Kidney (tissue), 14 donors: ENCODE measurements around the gene CHP1. TPM values are rescaled to one million over a fixed set of nuclear protein-coding genes. Genes with fewer than 3 reads are reported as not detected.
"Not testable (repeated sequence)": the region's sequence is repeated elsewhere in the genome, so short reads cannot be mapped to it uniquely, and the experiment has no call there.

Source experiments
- DNase-seq, 5 donors: peaks; one replicate each; pipeline ENCODE4 v3.0.0-alpha.2; 2013 to 2020
- FAIRE-seq: peaks from 2 replicates; lab custom pipeline; 2012; peaks lifted over from hg19 to GRCh38; lab: Jason Lieb, UNC
- H3K27ac ChIP-seq, 2 donors: one replicate each; pipeline ENCODE4 v1.7.0; 2013; ENCODE audit warnings: low read depth in 2 of 2, low read length in 2 of 2, inconsistent platforms in 1 of 2
- H3K27me3 ChIP-seq: one replicate; pipeline ENCODE4 v1.7.1; 2013; ENCODE audit warnings: low read length, inconsistent platforms; ENCODE audit not compliant: control insufficient read depth, insufficient read depth
- H3K36me3 ChIP-seq, 3 donors: one replicate each; pipeline versions ENCODE4 v1.7.0 to v1.7.1; 2013; ENCODE audit warnings: low read length in 3 of 3, control low read depth in 1 of 3, inconsistent platforms in 1 of 3; ENCODE audit not compliant: insufficient read depth in 3 of 3, control insufficient read depth in 2 of 3
- H3K4me1 ChIP-seq, 3 donors: one replicate each; pipeline versions ENCODE4 v1.7.0 to v1.7.1; 2013; ENCODE audit warnings: low read length in 3 of 3, inconsistent platforms in 1 of 3, low read depth in 1 of 3; ENCODE audit not compliant: control insufficient read depth in 2 of 3, insufficient read depth in 2 of 3
- H3K4me3 ChIP-seq, 3 donors: one replicate each; pipeline versions ENCODE4 v1.7.0 to v1.8.1; 2013; ENCODE audit warnings: low read length in 3 of 3, control low read depth in 1 of 3, inconsistent platforms in 1 of 3
- H3K9ac ChIP-seq, 3 donors: one replicate each; pipeline versions ENCODE4 v1.7.0 to v1.7.1; 2013; ENCODE audit warnings: low read length in 3 of 3, control low read depth in 1 of 3, inconsistent platforms in 1 of 3
- H3K9me3 ChIP-seq, 3 donors: one replicate each; pipeline versions ENCODE4 v1.7.0 to v1.7.1; 2013; ENCODE audit warnings: low read length in 3 of 3, control low read depth in 1 of 3, inconsistent platforms in 1 of 3; ENCODE audit not compliant: control insufficient read depth in 2 of 3, insufficient read depth in 1 of 3
- CTCF ChIP-seq: IDR thresholded peaks from 3 replicates; pipeline ENCODE4 v1.5.1; 2012; ENCODE audit warnings: mild to moderate bottlenecking, moderate library complexity, borderline replicate concordance; ENCODE audit not compliant: insufficient read depth; ENCODE audit errors: extremely low read depth
- intact Hi-C: fragments of 100-400 bp; cut with DNase I; formaldehyde crosslinking; loops from one replicate; pipeline ENCODE4 v1.11.1; 2022
- polyA plus RNA-seq: library from polyadenylated mRNA; stranded (reverse); fragments of 350-450 nt; fragmentation: Illumina TruSeq; extraction: RNeasy Lipid Tissue Mini Kit (QIAGEN cat#74804); gene quantifications from one replicate; pipeline ENCODE4 v1.2.3, GENCODE V29; 2014; ENCODE audit warnings: low read depth, low replicate concordance; ENCODE audit not compliant: insufficient read depth
- total RNA-seq: library from RNA; stranded (reverse); fragmentation: NEBNext Ultra II Directional; extraction: Animal tissue kit (Norgen Biotek cat#: 25700); gene quantifications from one replicate; pipeline ENCODE4 v1.2.1, GENCODE V29; 2021
- donor health status: control.
- donor health status: control.
- donor health status: control.
- donor health status: control.
- donor health status: control.
- donor health status: DM: yes; HTN: yes; CAD: no.
- donor health status: Normal renal cell carcinoma (clear cell type).

Gene CHP1
- total and polyA plus RNA-seq, 2 donors from 2014 or later, result 85.5 to 171 TPM

- no peak for FAIRE-seq
These were observed 73.2 kb downstream of the CHP1 start for GRCh38 chr15:41304149-41304770.

GRCh38 chr15:41307679-41308078 is 76.6 kb downstream of the CHP1 start:
- intact Hi-C loops, result no loop called here

More at GRCh38 chr15:41304149-41304770, 73.2 kb downstream of the CHP1 start:
- peaks cover 0 to 4% (median 2%) of the 10 kb centered on the region in 3 donors for H3K36me3 ChIP-seq
- intact Hi-C loops, result no loop called here
- no peak overlapping the region for H3K27ac ChIP-seq
- no peak overlapping the region for H3K9ac ChIP-seq
- no peaks in the 10 kb centered on the region for H3K4me1 ChIP-seq
- H3K27me3 ChIP-seq, result no peaks in the 10 kb centered on the region
- H3K9me3 ChIP-seq, result no peaks in the 10 kb centered on the region
- no peak for TF ChIP-seq CTCF
- H3K4me3 ChIP-seq, result no peak overlapping the region
- no peak for DNase-seq

GRCh38 chr15:41309226-41309905 is 78.3 kb downstream of the CHP1 start:
- DNase-seq (no peak), FAIRE-seq (no peak)
- TF ChIP-seq CTCF, result no peak
- Histone ChIP-seq H3K27ac (no peak overlapping the region), H3K9me3 (no peaks in the 10 kb centered on the region), H3K36me3 (no peaks in the 10 kb centered on the region), H3K4me3 (no peak overlapping the region), H3K27me3 (no peaks in the 10 kb centered on the region), H3K4me1 (no peaks in the 10 kb centered on the region), H3K9ac (no peak overlapping the region)
- intact Hi-C loops, result no loop called here

More at GRCh38 chr15:41307679-41308078, 76.6 kb downstream of the CHP1 start:
- FAIRE-seq, result no peak
- DNase-seq, result no peak
- no peak overlapping the region for H3K27ac ChIP-seq
- no peaks in the 10 kb centered on the region for H3K4me1 ChIP-seq
- H3K36me3 ChIP-seq, result no peaks in the 10 kb centered on the region
- no peak overlapping the region for H3K9ac ChIP-seq
- no peak for TF ChIP-seq CTCF
- no peaks in the 10 kb centered on the region for H3K9me3 ChIP-seq
- H3K27me3 ChIP-seq, result no peaks in the 10 kb centered on the region
- H3K4me3 ChIP-seq, result no peak overlapping the region

DNA sequence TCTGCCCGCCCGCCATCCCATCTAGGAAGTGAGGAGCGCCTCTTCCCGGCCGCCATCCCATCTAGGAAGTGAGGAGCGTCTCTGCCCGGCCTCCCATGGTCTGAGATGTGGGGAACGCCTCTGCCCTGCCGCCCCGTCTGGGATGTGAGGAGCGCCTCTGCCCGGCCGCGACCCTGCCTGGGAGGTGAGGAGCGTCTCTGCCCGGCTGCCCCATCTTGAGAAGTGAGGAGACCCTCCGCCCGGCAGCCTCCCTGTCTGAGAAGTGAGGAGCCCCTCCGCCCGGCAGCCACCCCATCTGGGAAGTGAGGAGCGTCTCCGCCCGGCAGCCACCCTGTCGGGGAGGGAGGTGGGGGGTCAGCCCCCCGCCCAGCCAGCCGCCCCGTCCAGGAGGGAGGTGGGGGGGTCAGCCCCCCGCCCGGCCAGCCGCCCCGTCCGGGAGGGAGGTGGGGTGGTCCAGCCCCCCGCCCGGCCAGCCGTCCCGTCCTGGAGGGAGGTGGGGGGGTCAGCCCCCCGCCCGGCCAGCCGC is 89.8 kb downstream of the CHP1 start:
- FAIRE-seq, H3K27ac ChIP-seq, H3K36me3 ChIP-seq, H3K9ac ChIP-seq, H3K9me3 ChIP-seq, H3K4me1 ChIP-seq, intact Hi-C loops, H3K27me3 ChIP-seq, H3K4me3 ChIP-seq, DNase-seq: not testable (repeated sequence)
